CD4-positive, alpha-beta T cell treated with Interleukin-15 for 1 hour (primary cell): ENCODE results near the gene ATP4A.
A peak's percentile ranks its signal among the peaks of the same experiment; 100 is the strongest.

Experiments
- DNase-seq: peaks from one replicate; pipeline ENCODE4 v3.0.0-alpha.2; 2020

The ATP4A gene

DNA sequence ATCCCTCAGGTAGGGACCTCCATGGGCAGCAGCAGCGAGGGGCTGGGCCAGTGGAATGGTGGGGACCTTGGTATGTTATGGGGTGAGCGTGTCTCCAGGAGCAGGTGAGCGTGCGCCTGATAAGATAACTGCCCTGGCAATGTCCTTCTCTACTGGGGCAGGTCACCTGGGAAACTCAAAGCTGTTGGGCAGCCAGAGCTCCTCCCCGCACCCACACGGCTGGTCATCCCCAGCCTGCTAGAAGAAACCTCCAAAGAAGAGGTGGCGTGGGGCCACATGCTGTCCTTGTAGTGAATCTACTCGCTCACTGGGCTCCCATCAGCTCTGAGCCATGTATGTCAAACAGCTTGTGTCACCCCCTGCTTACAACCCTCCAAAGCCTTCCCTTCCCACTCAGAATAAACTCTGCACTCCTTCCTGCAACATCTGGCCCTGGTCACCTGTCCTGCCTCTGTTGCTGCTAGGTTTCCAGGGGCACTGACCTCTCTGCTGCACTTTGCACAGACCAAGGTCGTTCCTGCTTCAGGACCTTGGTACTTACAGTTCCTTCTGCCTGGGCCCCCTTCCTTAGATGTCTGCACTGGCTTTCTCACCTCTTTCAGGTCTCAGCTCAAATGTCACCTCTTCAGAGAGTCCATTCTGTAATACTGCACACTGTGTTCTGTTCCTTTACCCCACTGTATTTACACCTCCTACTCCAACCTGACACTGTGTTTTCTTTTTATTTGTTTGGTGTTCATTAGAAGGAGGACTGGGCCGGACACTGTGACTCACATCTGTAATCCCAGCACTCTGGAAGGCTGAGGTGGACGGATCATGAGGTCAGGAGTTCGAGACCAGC is 1.8 kb upstream of the ATP4A start:
- DNase-seq: no peak

DNA sequence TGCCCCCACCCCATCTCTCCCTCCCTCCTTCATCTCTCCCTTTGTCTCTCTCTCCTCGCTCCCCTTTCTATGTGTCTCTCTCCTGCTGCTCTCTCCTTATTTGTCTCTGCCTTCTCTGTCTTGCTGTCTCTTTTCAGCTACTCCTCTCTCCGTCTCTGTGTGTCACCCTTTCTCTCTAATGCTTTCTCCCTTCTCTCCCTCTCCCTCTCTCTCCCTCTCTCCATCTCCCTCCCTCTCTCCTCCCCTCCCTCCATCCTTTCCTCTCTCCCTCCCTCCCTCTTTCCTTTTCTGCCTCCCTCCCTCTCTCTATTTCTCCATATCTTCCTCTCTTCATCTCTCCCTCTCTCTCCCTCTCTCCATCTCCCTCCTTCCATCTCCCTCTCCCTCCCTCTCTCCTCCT is 682 bp downstream of the ATP4A start:
- no peak for DNase-seq

DNA sequence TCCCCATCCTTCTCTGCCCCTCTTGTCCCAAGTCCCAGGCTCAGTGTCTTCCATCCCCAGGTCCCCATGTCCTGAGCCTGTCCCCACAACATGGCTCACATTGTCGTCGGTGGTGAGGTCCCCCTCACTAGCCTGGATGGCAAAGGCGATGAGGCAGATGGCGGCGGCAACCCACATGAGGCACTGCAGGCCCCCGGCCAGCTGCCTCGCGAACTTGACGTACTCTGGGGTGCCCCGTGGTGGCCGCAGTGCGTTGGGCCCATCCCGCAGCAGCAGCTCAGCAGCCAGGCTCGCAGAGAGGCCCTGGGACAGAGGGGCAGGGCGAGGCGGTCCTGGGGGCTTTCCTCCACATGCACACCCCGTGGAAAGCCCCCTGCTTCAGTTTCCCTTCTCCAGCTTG is 1.1 kb downstream of the ATP4A start:
- DNase-seq: no peak

DNA sequence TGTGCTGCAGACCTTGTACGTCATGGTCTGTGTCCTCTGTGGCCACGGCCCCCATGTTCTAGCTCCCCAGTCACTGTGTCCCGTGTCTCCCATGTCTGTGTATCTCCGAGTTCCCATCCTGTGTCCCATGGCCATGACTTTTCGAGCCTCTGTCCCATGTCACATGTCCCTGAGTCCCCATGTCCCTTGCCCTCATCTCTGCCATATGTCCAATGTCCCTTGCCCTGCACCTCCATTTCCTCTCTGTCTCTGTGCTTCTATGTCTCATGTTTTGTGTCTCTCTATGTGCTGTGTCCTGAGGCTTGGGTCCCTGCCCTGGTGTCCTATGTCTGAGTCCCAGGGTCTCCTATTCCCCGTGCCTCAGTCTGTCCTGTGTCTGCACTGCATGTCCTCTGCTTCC is 2.0 kb downstream of the ATP4A start:
- no peak for DNase-seq

DNA sequence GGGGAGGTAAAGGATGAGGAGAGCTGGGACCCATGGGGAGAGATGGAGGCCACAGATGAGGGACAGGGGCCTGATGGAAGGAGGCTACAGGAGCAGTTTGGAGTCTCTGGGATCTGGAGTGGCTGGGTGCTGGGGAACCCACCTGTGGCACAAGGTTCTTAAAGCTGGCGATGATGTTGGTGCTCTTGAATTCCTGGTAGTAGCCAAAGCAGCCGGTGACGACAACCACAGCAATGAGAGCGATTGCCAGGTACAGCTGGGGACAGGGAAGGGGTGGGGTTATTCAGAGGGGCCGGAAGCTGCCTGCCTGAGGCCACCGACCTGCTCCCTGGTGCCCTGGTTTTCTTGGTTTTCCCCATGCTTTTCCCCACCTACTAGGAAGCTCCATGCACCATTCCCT is 2.8 kb downstream of the ATP4A start:
- no peak for DNase-seq

DNA sequence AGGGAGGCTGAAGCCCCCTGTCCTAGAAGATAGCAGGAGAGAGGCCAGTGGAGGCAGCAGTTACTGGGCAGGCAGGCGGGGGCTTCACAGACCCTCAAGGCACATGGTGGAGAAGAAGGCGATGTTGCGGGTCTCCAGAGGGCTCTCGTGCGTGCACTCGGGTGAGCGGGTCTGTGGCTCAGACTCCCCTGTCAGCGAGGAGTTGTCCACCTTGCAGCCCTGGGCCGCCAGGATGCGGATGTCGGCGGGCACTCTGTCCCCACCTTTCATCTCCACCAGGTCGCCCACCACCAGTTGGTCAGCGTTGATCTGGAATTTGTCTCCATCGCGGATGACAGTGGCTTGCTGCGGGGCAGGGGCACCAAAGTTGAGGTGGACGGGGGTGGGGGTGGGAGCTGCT is 3.2 kb downstream of the ATP4A start:
- no peak for DNase-seq

DNA sequence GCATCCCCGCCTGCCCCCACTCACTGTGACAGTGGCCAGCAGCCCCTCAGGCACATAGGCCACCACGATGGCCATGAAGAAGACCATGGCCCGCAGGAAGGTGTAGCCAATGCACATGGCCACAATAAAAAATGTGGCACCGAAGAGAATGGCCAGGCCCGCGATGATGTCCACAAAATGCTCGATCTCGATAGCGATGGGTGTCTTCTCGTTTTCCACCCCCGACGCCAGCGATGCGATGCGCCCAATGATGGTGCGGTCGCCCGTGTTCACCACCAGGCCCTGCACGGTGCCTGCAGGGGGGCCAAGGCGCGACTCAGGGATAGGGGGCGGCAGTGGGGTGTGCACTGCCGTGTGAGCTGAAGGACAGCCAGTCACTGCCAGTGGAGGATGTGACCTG is 3.7 kb downstream of the ATP4A start:
- DNase-seq: peak; percentile 12

DNA sequence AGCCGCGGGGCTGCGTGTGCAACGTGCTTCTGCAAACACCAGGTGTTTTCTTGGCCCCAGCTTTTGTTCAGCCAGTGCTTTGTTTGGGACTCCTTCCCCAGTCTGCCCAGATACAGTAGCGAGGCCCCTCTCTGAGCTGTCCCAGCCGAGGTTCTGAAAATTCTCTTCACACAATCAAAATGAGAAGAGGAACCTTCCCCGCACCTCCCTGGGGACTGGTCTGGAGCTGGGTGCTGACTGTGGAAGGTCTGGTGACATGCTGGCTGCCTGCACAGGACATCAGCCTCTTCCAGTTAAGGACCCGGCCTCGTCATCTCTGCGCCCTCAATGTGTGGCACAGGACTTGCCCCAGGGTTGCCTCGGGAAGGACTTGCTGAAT is 4.2 kb downstream of the ATP4A start:
- DNase-seq: peak; percentile 21

DNA sequence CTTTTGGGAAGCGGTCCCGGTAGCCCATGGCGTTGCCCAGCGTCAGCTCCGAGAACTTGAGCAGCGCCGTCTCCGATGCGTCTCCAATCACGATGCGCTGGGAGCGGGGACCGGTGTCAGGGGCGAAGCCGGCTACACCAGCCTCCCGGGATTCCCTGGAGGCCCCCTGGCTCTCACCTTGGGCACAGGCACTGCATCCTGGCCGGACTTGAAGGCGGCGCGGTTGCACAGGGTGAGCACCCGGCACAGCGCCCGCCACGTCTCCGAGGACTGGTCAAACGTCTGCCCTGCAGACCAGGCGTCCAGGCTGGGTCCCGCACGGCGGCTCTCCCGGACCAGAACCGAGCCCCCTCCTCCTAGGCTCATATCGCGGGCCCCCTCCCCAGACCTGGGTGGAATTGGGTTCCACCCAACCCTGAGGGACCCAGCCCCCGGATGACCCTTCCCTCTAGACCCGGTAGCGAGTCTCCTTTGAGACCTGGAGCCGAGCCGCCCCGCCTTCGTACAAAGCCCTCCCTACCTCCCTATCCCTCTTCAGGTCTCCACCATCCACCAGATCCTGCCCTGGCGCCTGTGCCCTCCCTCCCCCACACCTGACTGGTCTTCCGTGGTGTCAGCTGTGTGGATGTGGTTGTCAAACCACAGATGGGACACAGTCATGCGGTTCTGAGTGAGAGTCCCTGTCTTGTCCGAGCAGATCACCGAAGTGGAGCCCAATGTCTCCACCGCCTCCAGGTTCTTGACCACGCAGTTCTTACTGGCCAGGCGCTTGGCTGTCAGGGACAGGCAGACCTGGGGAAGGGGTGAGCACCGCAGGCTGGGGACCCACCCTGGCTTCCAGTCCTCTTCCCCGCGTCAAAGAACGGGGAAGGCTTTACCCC is 4.8 kb downstream of the ATP4A start:
- DNase-seq: peak; percentile 7

DNA sequence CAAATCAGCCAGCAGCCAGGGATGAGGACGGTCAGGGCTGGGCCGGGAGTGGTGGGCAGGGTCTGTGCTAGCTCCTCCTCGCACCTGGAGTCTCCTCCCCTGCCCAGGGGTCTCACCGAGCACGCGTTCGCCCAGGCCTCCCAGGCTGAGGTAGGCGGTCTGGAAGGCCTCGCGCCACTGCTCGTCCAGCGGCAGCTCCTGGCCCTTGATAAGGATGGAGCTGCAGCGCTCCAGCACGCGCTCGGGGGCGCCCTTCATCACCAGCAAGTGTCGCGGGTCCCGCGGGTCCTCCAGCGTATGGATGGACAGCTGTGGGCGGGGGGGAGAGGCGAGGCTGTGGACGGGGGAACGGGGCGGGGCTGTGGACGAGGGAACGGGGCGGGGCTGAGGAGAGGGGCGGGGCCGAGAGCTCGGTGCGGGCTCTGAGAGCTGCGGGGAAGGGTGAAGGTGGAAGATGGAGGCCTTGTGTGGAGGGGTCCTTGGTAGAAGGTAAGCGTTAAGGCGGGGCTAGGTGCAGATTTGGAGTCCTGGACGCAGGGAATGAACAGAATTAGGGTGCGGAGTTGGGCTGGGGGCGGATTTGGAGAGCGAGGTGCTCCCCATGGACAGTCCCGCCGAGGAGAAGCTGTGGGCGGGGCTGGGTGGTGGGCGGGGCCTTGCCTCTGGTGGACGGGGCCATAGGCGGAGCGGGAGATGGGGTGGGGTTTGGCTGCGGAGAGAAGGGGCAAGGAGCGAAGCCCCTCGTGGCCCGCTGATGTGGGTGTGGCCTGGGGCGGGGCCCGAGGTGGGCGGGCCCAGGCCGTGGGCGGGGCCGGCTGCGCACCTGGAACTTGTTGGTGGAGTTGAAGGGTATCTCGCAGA is 5.7 kb downstream of the ATP4A start:
- DNase-seq: peak; percentile 57

DNA sequence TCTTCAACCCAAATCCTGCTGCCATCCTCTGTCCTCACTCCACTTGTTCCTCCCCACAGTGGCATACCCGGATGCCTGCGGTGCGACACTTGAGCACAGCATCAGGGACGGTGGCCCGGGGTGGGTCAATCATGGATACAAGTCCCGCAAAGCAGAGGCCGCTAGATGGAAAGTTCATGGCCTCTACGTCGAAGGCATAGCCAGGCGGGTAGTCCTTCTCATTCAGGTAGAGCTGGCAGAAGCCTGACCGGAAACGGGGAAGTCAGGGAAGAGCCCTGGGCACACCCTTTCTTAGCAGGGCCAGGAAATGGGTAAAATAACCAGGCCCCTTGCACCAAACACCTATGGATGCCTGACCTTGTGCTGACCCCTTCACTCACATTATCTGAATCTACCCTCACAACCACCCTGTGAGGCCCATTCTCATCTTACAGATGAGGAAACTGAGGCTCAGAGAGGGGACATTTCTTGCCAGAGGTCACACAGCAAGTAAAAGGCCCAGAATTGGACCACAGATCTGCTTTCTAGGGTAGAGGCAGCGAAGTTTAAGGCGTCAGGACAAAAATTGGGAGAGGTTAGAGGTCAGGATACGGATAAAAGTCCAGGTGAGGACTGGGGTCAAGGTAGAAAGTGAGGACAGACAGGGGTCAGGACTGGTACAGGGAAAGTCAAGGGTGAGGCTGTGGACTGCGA is 6.5 kb downstream of the ATP4A start:
- peak; percentile 4 for DNase-seq

DNA sequence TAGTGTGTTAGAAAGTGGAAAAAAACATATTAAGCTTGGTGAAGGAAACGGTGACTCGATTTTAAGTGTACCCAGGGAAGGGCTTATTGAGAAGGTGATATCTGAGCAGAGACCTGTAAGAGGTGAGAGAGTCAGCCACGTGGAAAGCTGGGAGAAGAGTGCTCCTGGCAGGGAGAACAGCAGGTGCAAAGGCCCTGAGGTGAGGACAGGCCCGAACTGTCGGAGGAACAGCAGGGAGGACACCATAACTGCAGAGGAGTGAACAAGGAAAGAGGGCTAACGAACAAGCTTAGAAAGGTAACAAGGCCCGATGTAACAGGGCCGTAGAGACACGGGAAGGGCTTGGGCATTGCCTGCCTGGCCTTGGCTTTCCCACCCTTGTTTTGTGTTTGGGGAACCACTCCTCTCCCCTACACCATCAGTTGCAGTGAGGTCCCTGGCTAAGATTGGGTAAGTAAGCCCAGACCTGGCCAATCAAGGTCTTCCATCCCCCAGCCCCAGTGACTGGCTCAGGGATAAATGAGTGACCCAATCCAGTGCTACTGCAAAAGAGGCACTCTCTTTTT is 7.3 kb downstream of the ATP4A start:
- DNase-seq: no peak

DNA sequence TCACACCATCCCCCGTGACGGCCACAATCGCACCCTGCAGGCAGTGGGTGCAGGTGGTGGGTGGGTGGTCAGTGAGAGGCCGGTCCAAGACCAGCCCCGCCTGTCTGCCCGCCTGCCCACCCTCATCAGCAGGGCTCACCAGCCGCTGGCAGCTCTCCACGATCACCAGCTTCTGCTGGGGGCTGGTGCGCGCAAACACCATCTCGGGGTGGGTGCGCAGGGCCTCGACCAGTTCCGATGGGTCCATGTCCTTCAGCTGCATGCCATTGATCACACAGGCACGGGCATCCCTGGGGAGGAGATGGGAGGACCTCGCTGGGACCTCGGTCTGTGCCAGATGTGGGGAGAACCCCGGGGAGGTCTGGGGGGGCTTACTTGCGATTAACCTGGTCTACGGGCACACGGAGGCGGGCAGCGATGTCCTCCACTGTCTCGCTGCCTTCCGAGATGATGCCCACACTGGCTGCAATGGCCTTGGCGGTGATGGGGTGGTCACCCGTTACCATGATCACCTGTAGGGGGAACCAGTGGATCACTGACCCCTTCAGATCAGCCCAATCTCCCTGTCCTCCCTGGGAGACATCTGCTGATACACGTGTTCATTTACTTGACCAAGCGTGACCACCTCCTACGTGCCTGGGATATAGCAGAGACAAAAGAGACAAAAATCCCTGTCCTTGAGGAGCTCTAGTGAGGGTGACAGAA is 8.0 kb downstream of the ATP4A start:
- no peak for DNase-seq

DNA sequence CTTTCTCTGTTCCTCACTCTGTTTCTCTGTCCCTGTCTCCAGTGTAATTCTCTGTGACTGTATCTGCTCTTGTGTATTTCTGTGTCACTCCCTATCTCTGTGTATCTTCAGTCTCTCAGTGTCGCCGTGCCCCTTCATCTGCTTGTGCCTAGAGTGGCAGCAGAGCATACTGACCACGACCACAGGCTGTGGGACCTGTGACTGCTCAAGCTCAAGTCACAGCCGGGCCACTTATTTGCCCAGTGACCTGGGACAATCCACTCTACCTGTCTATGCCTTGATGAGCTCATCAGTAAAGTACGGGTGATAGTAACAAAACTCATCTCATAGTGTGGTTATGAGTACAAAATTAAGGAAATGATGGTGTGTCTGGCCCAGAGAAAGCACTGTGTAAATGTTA is 9.4 kb downstream of the ATP4A start:
- no peak for DNase-seq

DNA sequence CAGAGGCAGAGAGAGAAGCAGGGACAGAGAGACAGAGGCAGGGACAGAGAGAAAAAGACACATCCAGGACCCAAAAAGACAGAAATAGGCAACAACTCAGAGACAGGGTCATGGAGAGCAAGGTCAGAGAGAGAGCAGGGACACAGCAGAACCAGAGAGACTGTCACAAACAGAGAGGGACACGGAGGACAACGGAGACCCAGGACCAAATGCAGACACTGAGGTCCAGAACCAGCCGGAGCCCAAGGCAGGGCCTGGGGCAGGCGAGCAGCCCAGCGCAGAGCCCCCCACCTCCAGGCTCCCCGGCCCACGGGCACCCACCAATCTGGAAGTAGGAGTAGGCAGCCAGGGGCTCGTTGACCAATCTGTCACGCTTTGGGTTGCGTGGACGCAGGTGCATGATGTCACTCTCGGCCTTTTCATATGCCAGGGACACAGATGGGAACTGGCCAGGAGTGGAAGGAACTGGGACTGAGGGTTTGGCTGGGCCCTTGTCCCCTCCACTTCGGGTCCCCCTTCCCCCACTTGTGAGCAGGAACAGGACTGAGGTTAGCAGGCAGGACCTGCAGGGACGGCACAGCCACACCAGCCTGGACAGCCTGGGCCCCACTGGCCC is 10.0 kb downstream of the ATP4A start:
- no peak for DNase-seq

DNA sequence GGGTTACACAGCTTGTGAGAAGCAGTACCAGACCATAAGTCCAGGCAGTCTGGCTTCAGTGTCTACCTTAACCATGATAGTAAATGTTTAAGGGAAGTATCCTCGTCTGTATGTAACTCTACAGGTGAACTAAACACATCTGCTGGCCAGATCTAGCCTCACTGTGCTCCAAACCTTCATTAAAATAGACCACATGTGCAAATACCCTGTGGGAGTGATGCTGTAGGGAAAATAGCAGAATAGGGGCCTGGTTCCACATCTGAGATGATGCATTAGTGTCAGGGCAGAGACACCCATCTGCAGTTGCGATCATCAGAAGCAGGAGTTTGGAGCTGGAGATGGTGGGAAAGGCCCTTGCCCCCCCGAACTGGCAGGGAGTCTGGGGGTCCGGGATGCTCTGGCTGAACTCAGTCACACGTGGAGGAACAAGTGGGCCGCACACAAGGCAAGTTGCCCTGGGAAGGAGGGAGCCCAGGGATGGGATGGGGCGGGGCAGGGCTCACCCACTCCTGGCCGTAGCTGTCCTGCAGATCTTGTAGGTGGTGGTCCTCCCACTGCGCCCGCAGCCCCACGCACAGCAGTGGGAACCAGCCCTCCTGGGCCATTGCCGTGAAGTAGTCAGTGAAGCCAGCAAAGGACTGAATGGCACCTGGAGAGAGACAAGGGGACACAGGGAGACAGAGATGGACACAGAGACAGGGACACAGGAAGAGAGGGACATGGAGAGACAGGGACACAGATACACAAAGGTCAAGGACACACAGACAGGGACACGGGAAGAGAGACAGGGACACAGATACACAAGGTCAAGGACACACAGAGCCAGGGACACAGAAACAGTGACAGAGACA is 10.7 kb downstream of the ATP4A start:
- no peak for DNase-seq

DNA sequence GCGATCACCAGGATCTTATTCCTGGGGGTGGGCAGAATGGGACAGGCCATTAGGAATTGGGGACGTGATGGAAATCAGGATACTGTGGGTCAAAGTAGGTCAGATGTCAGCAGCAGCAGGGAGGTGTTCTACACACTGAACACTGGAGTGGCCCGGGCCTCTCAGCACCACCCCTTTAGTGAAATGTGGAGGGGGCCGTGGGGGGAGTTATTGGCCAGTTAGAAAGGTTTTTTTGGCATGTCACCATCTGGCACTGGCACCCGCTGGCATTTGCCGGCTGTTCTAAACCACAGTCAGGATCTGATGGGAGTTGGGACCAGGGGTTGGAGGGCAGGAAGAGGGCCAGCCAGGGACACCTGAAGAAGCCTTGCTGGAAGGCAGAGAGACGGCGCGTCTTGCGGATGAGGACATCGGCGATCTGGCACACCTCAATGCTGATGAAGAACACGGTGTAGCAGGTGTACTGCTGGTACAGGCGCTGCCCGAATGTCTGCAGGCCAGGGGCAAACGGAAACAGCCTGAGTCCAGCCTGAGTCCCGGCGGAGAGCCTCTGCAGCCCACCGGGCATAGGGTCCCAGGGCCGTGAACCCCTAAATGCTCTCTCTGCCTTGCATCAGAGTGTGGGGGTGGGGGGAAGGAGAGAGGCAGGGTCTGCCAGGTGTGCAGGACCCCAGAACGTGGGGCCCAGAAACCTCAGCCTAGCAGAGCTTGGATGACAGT is 12.2 kb downstream of the ATP4A start:
- DNase-seq: no peak

DNA sequence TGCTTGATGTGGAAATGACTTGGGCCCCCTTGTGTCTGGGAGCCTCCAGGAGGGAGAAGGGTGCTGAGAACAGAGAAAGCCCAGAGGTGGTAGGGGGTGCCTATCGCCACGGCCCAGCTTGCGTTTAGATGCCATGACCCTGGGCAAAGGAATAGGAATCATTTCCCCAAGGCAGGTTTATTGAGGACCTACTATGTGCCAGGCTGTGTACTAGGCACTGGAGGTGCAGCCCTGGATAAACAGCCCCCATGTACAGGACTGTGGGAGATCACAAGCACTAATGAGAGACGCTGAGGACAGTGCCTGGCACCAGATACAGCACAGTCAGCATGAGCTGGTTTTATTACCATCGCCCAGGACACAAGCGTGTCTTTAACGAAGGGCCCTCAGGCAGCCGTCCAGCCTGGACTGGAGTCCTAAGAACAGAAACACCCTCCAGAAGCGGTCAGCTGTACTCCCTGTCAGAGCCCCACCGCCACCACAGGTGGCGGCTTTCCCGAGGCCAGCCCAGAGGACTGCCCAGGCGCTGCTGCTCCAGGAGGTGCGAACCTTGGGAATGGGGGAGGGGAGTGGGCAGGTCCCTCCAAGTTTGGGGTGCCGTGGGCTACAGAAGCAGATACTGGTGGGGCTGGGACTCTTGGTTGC is 13.5 kb downstream of the ATP4A start:
- no peak for DNase-seq
